HUES48 (cell line): ENCODE data around the gene SPA17.

Source experiments
- H3K27ac ChIP-seq: one replicate; pipeline ENCODE4 v1.7.0; 2013; ENCODE audit warnings: low read depth, low read length, inconsistent platforms
- H3K27me3 ChIP-seq: 2 replicates; pipeline ENCODE4 v1.6.1; 2013; ENCODE audit warnings: mild to moderate bottlenecking, low read length; ENCODE audit not compliant: control insufficient read depth, insufficient read depth
- H3K36me3 ChIP-seq: 2 replicates; pipeline ENCODE4 v1.6.1; 2013; ENCODE audit warnings: low read length; ENCODE audit not compliant: control insufficient read depth, insufficient read depth
- H3K4me1 ChIP-seq: 2 replicates; pipeline ENCODE4 v1.6.1; 2013; ENCODE audit warnings: mild to moderate bottlenecking, low read length; ENCODE audit not compliant: control insufficient read depth, insufficient read depth
- H3K4me3 ChIP-seq: 2 replicates; pipeline ENCODE4 v1.5.1; 2013; ENCODE audit warnings: mild to moderate bottlenecking, low read depth, low read length
- H3K9ac ChIP-seq: 2 replicates; pipeline ENCODE4 v1.6.1; 2013; ENCODE audit warnings: mild to moderate bottlenecking, low read depth, low read length, moderate library complexity
- H3K9me3 ChIP-seq: 2 replicates; pipeline ENCODE4 v1.6.1; 2013; ENCODE audit warnings: low read length; ENCODE audit not compliant: control insufficient read depth, insufficient read depth

The SPA17 gene

DNA sequence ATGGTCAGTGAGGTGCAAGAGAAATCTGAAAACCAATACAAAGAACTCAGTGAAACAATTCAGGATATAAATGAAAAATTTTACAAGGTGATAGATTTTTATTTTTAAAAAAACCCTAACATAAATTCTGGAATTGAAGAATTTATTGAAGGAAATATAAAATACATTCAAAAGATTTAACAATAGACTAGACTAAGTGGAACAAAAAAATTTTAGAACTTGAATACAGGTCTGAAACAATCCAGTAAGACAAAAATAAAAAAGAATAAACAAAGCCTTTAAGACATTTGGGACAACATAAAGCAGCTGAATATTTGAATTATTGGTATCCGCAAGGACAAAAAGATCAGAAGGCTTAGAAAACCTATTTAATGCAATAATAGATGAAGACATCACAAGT is 8.7 kb downstream of the SPA17 start:
- Histone ChIP-seq H3K9me3 (peaks cover 3% of the 10 kb centered on the region), H3K4me1 (no peaks in the 10 kb centered on the region), H3K27me3 (no peaks in the 10 kb centered on the region), H3K36me3 (no peaks in the 10 kb centered on the region), H3K9ac (no peak overlapping the region), H3K4me3 (no peak overlapping the region), H3K27ac (no peak overlapping the region)

DNA sequence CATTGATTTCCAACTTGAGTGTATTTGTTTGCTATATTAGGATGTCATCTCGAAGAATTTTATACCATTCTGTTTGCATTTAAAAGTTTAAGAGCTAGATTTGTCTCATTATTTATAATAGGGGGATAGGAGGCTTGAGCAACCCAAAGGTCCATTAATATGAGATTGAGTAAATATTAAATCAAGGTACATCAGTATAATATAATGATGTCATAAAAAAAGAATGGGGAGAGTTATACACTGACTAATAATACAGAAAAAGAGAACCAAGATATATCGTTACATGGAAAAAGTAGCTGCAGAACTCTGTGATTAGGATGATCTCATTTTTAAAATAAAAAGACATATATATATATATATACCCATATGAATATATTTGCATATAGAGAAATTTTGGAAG is 19.4 kb downstream of the SPA17 start:
- Histone ChIP-seq H3K27ac (no peak overlapping the region), H3K27me3 (no peaks in the 10 kb centered on the region), H3K9me3 (no peaks in the 10 kb centered on the region)

DNA sequence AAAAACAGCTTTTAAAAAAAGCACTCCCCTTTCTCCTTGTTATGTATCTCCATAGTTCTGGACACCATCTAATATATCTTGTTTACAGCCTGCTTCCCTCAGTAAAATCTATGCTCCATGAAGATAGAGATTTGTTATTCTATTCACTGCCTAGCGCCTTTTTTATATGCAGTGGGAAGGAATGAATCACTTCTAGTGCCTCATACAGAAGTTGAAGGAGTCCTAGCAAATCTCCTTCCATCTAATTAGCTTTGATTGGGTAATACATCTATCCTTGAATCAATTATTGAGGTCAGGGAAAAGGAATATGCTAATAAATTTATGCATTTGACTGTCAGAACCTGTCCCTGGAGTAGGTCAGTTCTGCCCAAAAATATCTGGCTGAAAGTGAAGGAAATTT is 25.8 kb downstream of the SPA17 start:
- Histone ChIP-seq H3K36me3 (no peaks in the 10 kb centered on the region), H3K9me3 (no peaks in the 10 kb centered on the region)

More for the DNA sequence above, 19.4 kb downstream of the SPA17 start:
- Histone ChIP-seq H3K4me3 (no peak overlapping the region), H3K36me3 (no peaks in the 10 kb centered on the region), H3K9ac (no peak overlapping the region), H3K4me1 (no peaks in the 10 kb centered on the region)

DNA sequence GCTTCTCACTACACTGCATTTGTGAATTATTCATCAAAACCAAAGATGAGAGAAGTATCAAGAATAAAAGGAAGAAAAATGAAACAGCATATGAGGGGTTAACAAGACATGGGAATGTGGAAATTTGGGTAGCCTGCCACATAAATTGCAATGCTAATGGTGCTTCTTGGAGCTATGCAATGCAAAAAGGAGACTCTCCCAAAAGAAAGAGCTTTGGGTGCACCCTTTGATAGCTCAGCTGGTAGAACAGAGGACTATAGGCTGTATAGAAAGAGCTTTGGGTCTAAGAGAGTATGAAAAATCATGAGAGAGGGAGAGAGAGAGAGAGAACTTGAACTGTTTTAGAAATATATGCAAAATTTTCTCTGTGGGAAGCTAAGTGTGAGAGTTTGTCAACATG is 26.3 kb downstream of the SPA17 start:
- H3K4me1 ChIP-seq, result peaks cover 7% of the 10 kb centered on the region; the same call in 1 of the 2 replicates
- H3K36me3 ChIP-seq, result no peaks in the 10 kb centered on the region
- no peaks in the 10 kb centered on the region for H3K27me3 ChIP-seq
- no peak overlapping the region for H3K27ac ChIP-seq
- no peaks in the 10 kb centered on the region for H3K9me3 ChIP-seq
- H3K9ac ChIP-seq, result no peak overlapping the region
- H3K4me3 ChIP-seq, result no peak overlapping the region

More for the DNA sequence above, 25.8 kb downstream of the SPA17 start:
- Histone ChIP-seq H3K4me3 (no peak overlapping the region), H3K9ac (no peak overlapping the region), H3K27ac (no peak overlapping the region), H3K4me1 (peaks cover 7% of the 10 kb centered on the region; the same call in 1 of the 2 replicates), H3K27me3 (no peaks in the 10 kb centered on the region)

DNA sequence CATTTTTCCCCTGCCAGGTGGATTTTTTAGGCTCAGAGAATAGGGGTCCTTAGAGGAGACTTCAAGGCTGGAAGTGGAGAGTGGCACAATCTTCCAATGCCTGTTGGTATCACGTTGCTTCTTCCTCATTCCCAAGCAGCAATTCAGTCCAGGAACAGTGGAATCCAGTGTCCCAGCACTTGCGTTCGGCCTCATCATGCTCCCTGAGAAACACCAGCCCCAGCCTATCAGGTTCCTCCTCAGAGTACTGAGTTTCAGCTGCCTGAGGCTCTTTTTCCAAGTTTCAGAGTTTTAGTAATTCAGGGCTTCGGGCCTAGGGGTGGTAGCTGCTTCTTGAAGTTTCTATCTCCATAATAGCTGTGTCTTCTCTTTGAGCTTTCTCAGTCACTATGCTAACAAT is 34.1 kb downstream of the SPA17 start:
- H3K9me3 ChIP-seq, result peaks cover 2% of the 10 kb centered on the region; the same call in 1 of the 2 replicates
- no peak overlapping the region for H3K27ac ChIP-seq
- H3K27me3 ChIP-seq, result no peaks in the 10 kb centered on the region
- H3K9ac ChIP-seq, result no peak overlapping the region
- H3K4me1 ChIP-seq, result no peaks in the 10 kb centered on the region
- no peak overlapping the region for H3K4me3 ChIP-seq
- H3K36me3 ChIP-seq, result no peaks in the 10 kb centered on the region

DNA sequence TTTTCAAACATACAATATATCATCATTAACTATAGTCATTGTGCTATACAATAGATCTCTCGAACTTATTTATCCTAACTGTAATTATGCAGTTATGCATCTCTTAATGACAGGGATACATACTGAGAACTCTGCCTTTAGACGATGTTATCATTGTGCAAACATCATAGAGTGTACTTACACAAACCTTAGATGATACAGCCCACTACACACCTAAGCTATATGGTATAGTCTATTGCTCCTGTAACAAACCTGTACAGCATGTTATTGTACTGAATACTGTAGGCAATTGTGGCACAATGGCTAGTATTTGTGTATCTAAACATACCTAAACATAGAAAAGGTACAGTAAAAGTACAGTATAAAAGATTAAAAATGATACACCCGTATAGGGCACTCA is 38.7 kb downstream of the SPA17 start:
- peaks cover 38% of the 10 kb centered on the region for H3K27me3 ChIP-seq
- H3K9ac ChIP-seq, result no peak overlapping the region
- peaks cover 2% of the 10 kb centered on the region; the same call in 1 of the 2 replicates for H3K9me3 ChIP-seq
- no peaks in the 10 kb centered on the region for H3K4me1 ChIP-seq
- no peak overlapping the region for H3K27ac ChIP-seq
- no peak overlapping the region for H3K4me3 ChIP-seq
- no peaks in the 10 kb centered on the region for H3K36me3 ChIP-seq

DNA sequence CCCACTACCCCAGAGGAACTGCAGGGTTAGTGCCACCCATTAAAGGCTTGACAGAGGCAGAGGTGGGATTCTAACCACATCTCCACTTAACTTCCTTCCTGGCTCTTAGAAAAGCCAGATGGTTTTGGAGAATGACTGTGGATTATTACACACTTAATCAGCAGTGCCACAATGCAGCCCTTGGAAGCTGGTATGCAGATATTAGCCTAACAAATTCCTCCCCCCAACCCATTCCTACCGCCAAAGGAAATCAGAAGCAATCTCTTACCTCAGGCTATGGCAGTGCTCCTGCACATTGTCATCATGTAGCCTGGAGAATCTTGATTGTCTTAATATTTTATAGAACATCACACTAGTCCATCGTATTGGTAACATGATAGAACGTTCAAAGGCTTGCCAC is 42.9 kb downstream of the SPA17 start:
- H3K9ac ChIP-seq, result no peak overlapping the region
- H3K27me3 ChIP-seq, result peaks cover 80% of the 10 kb centered on the region
- H3K27ac ChIP-seq, result no peak overlapping the region
- peaks cover 8% of the 10 kb centered on the region; the same call in 1 of the 2 replicates for H3K4me1 ChIP-seq
- H3K4me3 ChIP-seq, result no peak overlapping the region
- H3K36me3 ChIP-seq, result no peaks in the 10 kb centered on the region
- no peaks in the 10 kb centered on the region for H3K9me3 ChIP-seq

DNA sequence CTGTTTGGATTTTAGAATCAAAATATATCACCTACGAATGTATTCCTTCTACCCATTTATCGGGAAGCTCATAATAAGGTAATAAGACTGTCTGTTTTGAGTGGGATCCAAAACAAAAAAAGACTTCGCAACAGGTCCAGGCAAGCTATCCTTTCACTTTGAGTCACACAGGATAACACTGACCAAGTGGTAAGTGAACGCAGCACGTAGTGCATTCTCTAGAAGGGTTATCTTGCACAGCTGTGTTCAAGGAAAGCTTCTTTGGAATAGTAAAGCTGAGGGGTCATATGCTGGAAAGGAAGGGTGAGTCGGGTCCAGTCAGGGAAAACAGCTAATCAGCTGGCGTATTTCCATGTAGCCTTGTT is 43.7 kb downstream of the SPA17 start:
- Histone ChIP-seq H3K27ac (no peak overlapping the region), H3K27me3 (peaks cover 88% of the 10 kb centered on the region), H3K9me3 (no peaks in the 10 kb centered on the region), H3K4me3 (peak overlapping the region; percentile 59; the same call in 1 of the 2 replicates), H3K9ac (no peak overlapping the region), H3K4me1 (peaks cover 8% of the 10 kb centered on the region; the same call in 1 of the 2 replicates), H3K36me3 (no peaks in the 10 kb centered on the region)

DNA sequence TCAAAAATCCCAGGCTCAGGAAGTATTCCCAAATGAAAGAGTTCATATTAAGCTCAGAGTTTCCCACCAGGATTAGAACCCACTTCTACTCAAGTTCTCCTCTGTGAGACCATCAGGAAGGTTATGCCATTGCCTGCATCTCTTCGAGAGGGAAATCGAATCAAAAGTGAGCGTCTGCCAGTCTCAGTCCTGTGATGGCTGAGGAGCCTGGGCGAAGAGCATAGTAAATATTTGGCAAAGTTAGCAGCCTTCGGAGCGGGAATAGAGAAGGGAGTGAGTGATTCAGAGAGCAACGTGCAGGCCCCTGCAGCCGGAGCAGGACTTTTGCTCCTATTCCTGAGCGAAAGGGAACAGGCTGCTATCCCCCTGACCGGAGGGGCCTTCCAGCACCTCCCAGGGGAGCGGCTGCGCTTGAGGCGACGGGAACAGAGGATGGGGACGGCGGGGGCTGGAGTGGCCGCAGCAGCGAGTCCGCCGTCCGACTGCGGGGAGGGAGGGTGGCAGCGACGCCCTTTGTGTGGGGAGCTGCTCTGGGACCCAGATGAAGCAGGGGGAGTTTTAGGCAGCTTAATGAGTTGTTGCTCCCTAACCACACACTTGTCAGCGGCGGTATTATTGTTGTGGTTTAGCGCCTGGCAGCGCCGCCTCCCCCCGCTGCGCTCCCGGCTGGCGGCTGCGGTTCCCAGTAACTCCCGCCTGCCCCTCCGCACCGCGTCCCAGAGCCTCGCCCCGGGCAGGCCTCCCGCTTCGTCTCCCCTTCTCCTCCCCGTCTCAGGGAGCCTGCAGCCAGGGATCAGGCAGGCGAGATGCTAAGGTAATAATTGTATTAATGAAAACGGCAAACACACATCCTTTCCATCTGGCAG is 44.3 kb downstream of the SPA17 start:
- Histone ChIP-seq H3K36me3 (no peaks in the 10 kb centered on the region), H3K9me3 (no peaks in the 10 kb centered on the region), H3K27ac (no peak overlapping the region), H3K4me1 (peaks cover 8% of the 10 kb centered on the region; the same call in 1 of the 2 replicates), H3K4me3 (peak overlapping the region; percentile 59), H3K9ac (no peak overlapping the region), H3K27me3 (peaks cover 94% of the 10 kb centered on the region)

DNA sequence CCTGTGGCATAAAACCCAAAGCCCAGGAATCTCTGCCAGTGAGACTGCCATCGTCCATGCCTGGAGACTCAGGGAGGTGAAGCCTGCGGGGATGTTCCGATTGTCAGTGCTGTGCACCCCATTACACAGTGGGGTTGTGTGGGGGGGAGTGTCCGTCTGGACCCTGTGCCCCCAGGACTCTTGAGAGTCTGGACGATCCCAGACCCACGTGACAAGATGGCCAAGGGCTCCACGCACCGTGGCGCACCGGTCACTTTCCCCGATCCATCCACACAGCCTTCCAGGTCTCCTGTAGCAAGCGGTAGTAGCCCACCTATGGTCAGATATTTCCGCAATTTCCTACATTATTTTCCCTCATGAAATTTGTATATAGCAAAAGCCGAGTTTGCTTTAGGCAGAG is 45.1 kb downstream of the SPA17 start:
- no peaks in the 10 kb centered on the region for H3K9me3 ChIP-seq
- H3K27me3 ChIP-seq, result peaks cover 100% of the 10 kb centered on the region
- no peaks in the 10 kb centered on the region for H3K36me3 ChIP-seq
- no peak overlapping the region for H3K27ac ChIP-seq
- no peak overlapping the region for H3K9ac ChIP-seq
- peak overlapping the region; percentile 59 for H3K4me3 ChIP-seq
- peaks cover 8% of the 10 kb centered on the region; the same call in 1 of the 2 replicates for H3K4me1 ChIP-seq

DNA sequence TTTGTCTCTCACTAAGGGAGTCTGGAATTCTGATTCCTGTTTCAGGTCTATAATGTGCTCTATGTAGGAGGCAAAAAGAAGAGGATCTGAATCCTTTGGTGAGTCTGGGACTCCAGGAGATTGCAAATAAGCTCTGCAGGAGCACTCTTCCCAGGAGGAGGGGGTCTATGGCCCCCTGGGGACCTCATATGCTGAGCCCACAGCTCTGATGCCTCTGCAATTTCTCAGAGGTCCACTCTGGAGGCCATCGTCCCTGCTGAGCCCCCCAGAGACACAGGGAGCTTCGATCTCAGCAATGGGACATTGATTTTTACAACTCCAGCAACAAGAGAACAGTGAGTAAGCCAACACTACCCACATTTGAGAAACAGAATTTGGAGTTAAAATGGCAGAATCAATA is 45.8 kb downstream of the SPA17 start:
- no peak overlapping the region for H3K27ac ChIP-seq
- no peak overlapping the region for H3K4me3 ChIP-seq
- no peak overlapping the region for H3K9ac ChIP-seq
- H3K9me3 ChIP-seq, result no peaks in the 10 kb centered on the region
- peaks cover 10% of the 10 kb centered on the region; the same call in 1 of the 2 replicates for H3K4me1 ChIP-seq
- H3K36me3 ChIP-seq, result no peaks in the 10 kb centered on the region
- peaks cover 100% of the 10 kb centered on the region for H3K27me3 ChIP-seq
